Measurements from ENCODE around the gene MAPKAPK3.
A peak's percentile ranks its signal among the peaks of the same experiment; 100 is the strongest.

Gene MAPKAPK3

GRCh38 chr3:50628601-50629000, 11.7 kb downstream of the MAPKAPK3 start:
- no peak for DNase-seq

DNA sequence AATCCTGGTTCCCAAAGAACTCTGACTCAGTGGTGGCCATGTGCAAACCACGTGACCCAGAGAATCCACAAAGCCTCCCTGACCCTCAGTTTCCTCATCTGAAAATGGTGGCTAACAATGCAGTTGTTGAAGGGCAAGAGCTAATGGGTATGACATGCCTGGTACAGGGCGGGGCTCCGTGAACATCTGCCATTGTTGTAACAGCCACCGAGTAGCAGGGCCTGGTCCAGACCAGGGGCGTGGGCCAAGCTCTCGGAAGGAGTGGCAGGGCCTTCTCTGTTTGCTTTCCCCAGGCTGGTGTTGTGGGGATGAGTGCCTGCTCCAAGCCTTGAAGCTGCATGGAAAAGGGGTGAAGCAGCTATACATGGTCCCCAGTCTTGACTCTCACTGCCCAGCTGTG, 13.4 kb downstream of the MAPKAPK3 start:
- no peak for DNase-seq

- DNase-seq = peak; percentile 87
These were observed 13.9 kb downstream of the MAPKAPK3 start for GRCh38 chr3:50630877-50631276.

GRCh38 chr3:50632450-50632849, 15.5 kb downstream of the MAPKAPK3 start:
- no peak for DNase-seq

DNA sequence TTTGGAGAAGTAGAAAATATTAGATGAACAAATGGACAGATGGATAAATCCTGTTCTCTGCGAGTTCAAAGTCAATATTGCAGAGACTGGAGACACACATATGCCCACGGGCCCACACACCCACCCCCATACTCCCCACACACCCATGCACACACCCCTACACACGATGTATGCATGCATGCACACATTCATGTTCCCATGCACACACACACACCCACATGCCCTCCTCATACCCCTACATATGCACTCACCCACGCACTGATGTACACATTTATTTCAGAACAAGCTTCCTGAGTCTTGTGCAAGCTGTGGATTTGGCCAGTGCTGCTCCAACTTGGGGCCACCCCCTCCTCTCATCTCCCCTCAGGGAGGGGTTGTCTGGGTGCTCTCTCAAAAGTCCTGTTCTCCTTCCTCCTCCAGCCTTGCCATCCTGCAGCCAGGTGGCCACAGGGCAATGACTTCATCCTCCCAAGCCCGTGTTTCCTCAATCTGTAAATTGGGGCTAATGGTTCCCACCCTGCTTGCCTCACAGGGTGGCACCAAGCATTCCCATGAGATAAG, 16.4 kb downstream of the MAPKAPK3 start:
- no peak for DNase-seq

DNA sequence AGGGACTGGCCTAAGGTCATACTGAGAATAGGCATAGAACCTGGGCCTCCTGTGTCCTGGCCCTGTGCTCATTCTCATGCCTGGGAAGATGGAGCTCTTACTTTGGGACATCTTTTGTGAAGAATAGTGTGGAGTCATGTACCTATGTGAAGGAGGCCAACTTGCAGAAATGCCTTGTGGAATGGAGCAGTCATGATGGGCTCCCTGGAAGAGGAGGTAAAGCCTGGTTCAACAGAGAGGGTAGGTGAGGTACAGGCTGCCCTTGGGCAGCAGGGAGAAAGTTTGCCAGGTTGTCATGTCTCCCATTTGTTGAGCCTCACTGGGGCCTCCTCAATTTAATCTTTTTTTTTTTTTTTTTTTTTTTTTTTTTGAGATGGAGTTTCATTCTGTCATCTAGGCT, 18.1 kb downstream of the MAPKAPK3 start:
- no peak for DNase-seq

DNA sequence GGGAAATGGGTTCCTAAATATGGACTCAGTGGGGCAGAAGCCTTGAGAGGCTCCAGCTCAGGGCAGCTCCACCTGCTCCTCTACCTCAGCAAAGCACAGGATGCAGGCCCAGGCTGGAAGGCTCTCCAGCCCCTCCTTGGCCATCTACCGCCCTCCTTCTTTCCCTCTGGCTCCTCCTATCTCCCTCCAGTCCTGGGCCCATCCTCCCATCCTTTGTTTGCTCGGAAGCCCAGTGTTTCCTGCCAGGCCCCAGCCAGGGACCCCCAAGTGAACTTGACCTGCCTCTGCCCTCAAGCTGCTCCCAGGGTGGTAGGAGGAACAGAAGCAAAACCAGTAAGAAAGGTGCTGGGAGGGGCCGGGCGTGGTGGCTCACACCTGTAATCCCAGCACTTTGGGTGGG, 20.1 kb downstream of the MAPKAPK3 start:
- DNase-seq = peak; percentile 35

DNA sequence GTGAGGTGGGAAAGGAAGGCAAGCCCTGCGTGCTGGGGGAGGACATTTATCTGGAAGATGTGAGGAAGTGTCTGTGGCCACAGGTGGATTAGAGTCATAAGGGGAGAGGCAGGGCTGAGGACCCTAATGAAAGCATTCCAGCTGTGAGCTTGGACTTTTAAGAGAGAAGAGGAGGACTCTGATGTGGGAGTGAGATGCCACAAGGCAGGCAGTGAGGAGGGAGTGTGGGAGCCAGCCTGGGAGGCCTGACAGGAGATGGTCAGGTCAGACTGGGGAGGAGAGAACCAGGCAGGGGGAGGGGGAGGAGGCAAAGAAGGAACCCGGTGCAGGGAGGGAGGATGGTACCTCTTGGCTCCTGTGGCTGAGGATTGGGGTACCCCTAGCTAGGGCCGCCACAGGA, 21.0 kb downstream of the MAPKAPK3 start:
- DNase-seq = no peak

GRCh38 chr3:50639055-50639494, 22.1 kb downstream of the MAPKAPK3 start:
- no peak for DNase-seq

- DNase-seq = no peak
These were observed 25.4 kb downstream of the MAPKAPK3 start for GRCh38 chr3:50642382-50642781.

GRCh38 chr3:50644561-50644960, 27.6 kb downstream of the MAPKAPK3 start:
- DNase-seq = no peak

DNA sequence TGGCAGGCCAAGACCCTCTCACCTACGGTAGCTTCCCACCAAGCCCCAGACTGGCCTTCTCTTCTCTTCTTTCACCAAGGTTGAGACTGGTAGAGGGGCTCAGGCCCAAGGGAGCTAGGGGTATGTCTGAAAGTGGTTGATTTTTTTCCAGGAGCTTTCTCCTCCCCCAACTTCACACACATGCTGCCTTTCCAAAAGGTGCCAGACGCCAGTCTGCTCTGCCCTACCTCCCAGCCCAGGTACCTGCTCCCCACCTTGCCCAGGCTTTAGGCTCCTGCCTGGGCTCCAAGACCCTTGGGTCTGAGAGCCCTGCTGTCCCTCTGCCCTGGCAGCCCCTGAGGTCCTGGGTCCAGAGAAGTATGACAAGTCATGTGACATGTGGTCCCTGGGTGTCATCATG, 28.4 kb downstream of the MAPKAPK3 start:
- no peak for DNase-seq

DNA sequence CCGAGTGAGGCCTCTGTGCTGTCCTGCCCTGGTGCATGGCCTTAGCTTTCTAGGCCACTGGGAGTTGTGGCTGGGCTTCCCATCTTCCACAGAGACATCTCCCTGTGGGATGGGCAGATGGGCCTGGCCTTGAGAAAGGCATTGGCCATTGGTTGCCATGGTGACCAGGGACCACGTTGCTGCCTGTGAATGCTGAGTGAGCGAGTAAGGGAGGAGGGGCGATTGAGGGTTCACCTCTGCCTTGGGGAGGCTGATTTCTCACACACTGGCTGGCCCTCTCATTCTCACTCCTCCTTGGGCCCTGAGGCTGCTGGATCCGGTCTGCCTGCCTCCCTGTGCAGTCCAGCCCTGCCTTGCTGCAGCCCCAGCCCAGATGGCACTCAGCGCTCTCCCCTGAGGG, 31.4 kb downstream of the MAPKAPK3 start:
- DNase-seq = peak; percentile 84

- no peak for DNase-seq
These were observed 32.0 kb downstream of the MAPKAPK3 start for GRCh38 chr3:50648944-50649343.

GRCh38 chr3:50649451-50649931, 32.5 kb downstream of the MAPKAPK3 start:
- no peak for DNase-seq

GRCh38 chr3:50650018-50650417, 33.1 kb downstream of the MAPKAPK3 start:
- DNase-seq = no peak

- no peak for DNase-seq
These were observed 34.5 kb downstream of the MAPKAPK3 start for GRCh38 chr3:50651445-50651844.

GRCh38 chr3:50651920-50652529, 35.1 kb downstream of the MAPKAPK3 start:
- peak; percentile 38 for DNase-seq

- no peak for DNase-seq
These were observed 35.8 kb downstream of the MAPKAPK3 start for GRCh38 chr3:50652709-50653108.

DNA sequence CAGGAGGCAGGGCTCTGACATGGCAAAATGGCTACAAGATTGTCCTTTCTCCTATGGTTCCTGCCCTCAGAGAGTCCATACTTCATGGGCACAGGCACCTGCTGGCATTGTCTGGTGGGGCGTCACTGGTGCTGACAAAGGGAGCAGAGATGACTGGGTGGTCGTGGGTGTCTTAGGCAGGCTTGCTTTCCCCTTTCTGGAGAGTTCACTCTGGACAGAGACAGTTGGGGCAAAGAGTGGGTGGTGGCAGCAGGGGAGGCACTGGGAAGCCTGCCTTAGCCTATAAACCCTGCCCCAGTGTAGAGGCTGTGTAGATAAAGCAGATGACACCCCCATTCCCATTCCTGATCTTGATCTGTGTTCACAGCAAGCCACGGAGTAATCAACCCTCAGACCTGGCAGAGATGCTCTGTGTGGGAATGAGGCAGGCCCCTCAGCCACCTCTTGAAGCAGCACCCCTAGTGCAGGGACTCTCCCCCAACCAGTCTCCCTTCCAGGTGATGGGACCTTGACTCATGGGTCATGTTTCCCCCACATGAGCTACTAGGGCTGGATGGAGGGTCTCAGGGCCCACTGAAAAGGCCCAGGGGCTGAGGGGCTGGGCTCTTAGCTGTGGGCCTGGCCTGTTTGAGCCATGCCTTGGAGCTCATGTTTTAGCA, 37.1 kb downstream of the MAPKAPK3 start:
- no peak for DNase-seq

DNA sequence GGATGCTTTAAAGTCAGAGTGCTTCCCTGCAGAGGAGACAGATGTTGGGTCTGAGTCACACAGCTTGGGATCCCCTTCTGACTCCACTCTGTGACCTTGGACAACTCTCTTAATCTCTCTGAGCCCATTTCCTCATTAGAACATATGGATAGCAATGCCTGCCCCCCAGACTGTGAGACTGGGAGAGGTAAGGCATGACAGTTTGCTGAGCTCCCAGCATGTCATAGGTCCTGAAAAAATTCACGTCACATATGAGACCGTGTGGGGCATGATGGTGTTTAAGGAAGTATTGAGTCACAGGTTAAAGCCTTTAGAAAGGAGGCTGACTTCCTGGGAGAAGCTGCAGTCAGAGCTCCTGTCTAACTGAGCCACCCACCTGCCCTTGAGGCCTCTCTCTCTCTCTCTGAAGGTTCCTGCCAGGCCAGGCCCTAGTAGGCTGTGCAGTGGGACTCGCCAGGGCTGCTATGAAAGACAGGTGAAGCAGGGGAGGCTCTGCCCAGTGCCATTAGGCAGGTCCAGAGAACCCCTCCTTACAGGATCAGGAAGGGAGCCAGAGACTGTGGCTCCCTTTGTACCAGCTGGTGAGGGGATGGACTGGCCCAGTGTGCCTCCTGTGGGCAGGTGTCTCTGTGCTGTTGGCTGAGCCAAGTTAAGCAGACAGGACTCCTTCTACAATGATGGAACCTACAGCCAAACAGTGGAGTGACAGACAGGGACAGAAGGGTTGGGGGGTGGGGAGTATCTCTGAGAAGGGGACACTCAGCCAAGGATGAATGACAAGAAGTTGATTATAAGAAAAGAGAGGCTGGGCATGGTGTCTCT, 38.3 kb downstream of the MAPKAPK3 start:
- DNase-seq = no peak

GRCh38 chr3:50656417-50657195, 39.7 kb downstream of the MAPKAPK3 start:
- no peak for DNase-seq

- no peak for DNase-seq
These were observed 40.5 kb downstream of the MAPKAPK3 start for GRCh38 chr3:50657407-50657806.

Data from eye (tissue), 1 donor.